Islet precursor cell (in vitro differentiated cells): Measurements from ENCODE around the gene MYT1.
A peak's percentile ranks its signal among the peaks of the same experiment; 100 is the strongest.
"Not testable (repeated sequence)": the region's sequence is repeated elsewhere in the genome, so short reads cannot be mapped to it uniquely, and the experiment has no call there.

Experiments used
- DNase-seq: peaks from one replicate; pipeline ENCODE4 v3.0.0-alpha.2; 2018

MYT1 gene

DNA sequence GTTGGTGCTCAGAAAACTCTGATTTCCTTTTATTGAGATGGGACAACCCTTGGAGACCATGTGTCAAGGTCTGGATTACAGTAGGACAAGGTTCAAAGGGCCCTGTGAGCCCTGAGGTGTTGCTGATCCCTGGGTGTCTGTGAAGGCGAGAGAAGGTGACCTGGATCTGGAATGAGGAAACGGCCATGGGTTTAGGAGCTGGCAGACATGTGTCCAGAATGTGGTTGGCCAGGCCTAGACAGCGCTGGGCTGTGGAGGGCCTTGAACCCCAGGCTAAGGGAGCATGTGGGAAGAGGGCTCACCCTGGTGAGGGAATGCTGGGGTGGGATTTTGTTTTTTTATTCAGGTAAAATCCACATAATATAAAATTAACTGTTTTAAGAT lies 116.2 kb downstream of the MYT1 start:
- DNase-seq: no peak

DNA sequence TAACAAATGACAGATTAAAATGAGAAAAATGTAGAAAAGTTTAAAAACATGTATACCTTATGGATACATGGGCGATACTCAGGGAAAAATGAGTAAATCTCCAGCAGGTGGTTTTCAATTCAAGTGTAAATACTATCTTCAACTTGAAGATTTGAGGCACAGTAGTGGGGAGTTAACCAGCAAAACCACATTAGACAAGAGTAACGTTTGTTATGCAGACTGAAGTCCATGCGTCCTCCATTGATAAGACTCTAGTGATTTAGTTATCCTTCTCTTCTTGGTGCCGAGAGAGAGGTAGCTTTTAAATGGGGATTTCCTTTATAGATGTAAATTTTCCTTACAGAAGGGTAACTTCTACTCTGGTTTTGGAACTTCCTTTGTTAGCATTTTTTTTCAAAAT lies 119.4 kb downstream of the MYT1 start:
- DNase-seq: no peak

DNA sequence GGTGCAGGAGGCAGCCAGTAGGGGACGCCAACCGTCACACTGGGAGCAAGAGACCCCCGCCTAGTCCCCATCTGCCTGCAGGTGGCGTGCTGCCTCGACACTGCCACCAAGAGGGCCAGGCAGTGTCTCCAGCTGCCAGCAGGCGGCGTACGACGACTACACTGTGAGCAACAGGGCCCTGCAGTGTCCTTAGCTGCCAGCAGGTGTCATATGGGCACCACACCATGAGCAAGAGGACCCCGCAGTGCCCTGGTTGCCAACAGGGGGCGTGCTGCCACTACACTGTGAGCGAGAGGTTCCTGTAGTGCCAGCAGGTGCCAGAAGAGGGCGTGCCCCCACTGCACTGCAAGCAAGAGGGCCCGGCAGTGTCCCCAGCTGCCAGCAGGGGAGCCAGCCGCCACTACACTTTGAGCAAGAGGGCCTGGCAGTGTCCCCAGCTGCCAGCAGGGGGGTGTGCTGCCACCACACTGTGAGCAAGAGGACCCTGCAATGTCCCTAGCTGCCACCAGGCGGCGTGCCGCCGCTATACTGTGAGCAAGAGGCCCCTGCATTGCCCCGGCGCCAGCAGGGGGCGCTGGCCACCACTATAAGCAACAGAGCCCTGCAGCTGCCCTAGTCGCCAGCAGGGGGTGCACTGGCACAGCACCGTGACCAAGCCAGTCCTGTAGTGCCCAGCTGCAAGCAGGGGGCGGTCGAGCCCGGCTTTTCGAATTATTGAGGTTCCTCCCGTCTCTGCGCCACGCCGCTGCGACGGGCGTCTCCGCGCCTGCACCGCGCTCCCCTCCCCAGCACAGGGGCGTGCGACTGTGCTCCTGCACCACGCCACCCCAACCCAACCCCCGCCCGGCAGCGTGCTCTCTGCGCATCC lies 121.6 kb downstream of the MYT1 start:
- peak; percentile 71 for DNase-seq

DNA sequence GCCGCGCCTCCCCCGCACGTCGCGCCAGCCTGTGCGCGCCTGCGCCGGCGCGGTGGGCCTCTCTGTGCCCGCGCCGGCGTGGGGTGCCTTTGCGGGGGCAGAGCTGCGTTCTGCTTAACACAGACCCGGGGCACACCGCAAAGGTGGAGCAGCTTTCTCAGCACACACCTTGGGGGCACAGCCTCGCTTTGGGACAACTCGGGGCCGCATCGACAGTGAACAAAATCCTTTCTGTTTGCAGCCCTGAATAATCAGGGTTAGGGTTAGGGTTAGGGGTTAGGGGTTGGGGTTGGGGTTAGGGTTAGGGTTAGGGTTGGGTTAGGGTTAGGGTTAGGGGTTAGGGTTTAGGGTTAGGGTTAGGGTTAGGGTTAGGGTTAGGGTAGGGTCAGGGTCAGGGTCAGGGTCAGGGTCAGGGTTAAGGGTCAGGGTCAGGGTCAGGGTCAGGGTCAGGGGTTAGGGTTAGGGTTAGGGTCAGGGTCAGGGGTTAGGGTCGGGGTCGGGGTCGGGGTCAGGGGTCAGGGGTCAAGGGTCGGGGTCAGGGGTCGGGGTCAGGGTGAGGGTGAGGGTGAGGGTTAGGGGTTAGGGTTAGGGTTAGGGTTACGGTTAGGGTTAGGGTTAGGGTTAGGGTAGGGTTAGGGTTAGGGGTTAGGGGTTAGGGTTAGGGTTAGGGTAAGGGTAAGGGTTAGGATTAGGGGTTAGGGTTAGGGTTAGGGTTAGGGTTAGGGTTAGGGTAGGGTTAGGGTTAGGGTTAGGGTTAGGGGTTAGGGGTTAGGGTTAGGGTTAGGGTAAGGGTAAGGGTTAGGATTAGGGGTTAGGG lies 122.4 kb downstream of the MYT1 start:
- not testable (repeated sequence) for DNase-seq

DNA sequence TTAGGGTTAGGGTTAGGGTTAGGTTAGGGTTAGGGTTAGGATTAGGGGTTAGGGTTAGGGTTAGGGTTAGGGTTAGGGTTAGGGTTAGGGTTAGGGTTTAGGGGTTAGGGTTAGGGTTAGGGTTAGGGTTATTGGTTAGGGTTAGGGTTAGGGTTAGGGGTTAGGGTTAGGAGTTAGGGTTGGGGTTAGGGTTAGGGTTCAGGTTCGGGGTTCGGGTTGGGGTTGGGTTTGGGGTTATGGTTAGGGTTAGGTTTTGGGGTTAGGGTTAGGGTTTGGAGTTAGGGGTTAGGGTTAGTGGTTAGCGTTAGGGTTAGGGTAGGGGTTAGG lies 123.0 kb downstream of the MYT1 start:
- DNase-seq: not testable (repeated sequence)
